ENCODE results near the gene BMP2.

The BMP2 gene

GRCh38 chr20:6768228-6769140, 998 bp downstream of the BMP2 start:
- peak in 1 of 2 experiments; percentile 61 for DNase-seq

GRCh38 chr20:6769903-6770785, 2.7 kb downstream of the BMP2 start:
- DNase-seq: no peak

- DNase-seq: no peak
Observed at GRCh38 chr20:6770786-6771100, 3.3 kb downstream of the BMP2 start.

- DNase-seq: no peak
Observed at GRCh38 chr20:6780433-6781190, 13.1 kb downstream of the BMP2 start.

GRCh38 chr20:6783752-6784151, 16.3 kb downstream of the BMP2 start:
- DNase-seq: no peak

- no peak for DNase-seq
Observed at GRCh38 chr20:6784210-6784631, 16.7 kb downstream of the BMP2 start.

- DNase-seq: no peak
Observed at GRCh38 chr20:6784767-6785166, 17.3 kb downstream of the BMP2 start.

GRCh38 chr20:6786548-6786947, 19.1 kb downstream of the BMP2 start:
- DNase-seq: no peak

- no peak for DNase-seq
Observed at GRCh38 chr20:6792789-6793188, 25.3 kb downstream of the BMP2 start.

GRCh38 chr20:6802227-6802626, 34.7 kb downstream of the BMP2 start:
- DNase-seq: no peak

GRCh38 chr20:6806275-6806674, 38.8 kb downstream of the BMP2 start:
- no peak for DNase-seq

- DNase-seq: no peak
Observed at GRCh38 chr20:6811262-6812035, 44.0 kb downstream of the BMP2 start.

- DNase-seq: peak in 1 of 2 experiments; percentile 53
Observed at GRCh38 chr20:6812530-6812929, 45.0 kb downstream of the BMP2 start.

GRCh38 chr20:6814945-6815344, 47.5 kb downstream of the BMP2 start:
- no peak for DNase-seq

GRCh38 chr20:6818033-6818808, 50.7 kb downstream of the BMP2 start:
- DNase-seq: no peak

GRCh38 chr20:6819599-6819998, 52.1 kb downstream of the BMP2 start:
- peak; percentile 16 to 50 for DNase-seq

GRCh38 chr20:6824401-6824800, 56.9 kb downstream of the BMP2 start:
- DNase-seq: no peak

- DNase-seq: no peak
Observed at GRCh38 chr20:6827472-6827871, 60.0 kb downstream of the BMP2 start.

GRCh38 chr20:6828794-6829423, 61.4 kb downstream of the BMP2 start:
- DNase-seq: peak; percentile 51 to 87

- peak in 1 of 2 experiments; percentile 12 for DNase-seq
Observed at GRCh38 chr20:6829510-6830116, 62.1 kb downstream of the BMP2 start.
